HG03342 (cell line): ENCODE results near the gene CAPN1.

Experiments used
- ATAC-seq: cut with Tn5 transposase; IDR thresholded peaks from one replicate; pipeline ENCODE4 v1.9.1; 2021; ENCODE audit warnings: mild to moderate bottlenecking, moderate library complexity; ENCODE audit not compliant: unreplicated experiment

The CAPN1 gene

DNA sequence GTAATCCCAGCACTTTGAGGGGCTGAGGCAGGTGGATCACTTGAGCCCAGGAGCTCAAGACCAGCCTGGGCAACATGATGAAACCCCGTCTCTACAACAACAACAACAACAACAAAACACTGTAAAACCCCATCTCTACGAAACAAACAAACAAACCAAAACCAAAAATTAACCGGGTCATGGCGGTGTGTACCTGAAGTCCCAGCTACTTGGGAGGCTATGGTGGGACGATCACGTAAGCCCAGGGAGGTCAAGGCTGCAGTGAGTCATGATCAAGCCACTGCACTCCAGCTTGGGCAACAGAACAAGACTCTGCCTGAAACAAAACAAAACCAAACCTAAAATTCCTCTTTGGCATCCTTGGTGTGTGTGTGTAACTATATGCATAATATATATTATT lies 73.0 kb downstream of the CAPN1 start:
- ATAC-seq: no peak

GRCh38 chr11:65258988-65259387 lies 77.3 kb downstream of the CAPN1 start:
- ATAC-seq: no peak

- no peak for ATAC-seq
Observed at GRCh38 chr11:65260302-65260701, 78.6 kb downstream of the CAPN1 start.

DNA sequence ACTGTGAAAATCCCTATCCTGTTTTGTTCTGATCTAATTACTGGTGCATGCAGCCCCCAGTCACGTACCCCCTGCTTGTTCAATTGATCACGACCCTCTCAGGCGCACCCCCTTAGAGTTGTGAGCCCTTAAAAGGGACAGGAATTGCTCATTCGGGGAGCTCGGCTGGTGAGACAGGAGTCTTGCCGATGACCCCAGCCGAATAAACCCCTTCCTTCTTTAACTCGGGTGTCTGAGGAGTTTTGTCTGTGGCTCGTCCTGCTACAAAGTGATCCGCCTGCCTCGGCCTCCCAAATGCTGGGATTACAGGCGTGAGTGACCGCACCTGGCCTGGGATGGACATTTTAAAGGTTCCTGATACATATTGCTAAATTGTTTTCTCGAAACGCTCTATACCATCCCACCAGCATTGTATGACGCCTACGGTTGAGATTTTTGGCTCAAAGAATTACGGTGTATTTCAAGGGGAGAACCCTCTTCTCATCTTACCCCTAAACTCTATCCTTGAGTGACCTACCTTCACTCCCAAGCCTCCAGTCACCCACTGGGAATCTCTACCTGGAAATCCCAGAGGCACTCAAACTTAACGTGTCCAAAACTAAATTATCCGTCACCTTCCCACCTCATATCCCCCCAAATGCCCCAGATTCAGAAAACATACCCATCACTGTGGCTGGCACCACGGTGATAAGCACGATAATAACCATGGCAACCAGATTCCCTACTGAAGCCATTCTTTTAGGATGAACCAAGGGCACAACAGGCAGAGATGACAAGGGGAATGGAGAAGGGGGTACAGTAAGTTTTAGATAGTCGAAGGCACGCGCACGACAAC lies 79.2 kb downstream of the CAPN1 start:
- peak; percentile 10 for ATAC-seq
